KOPT-K1 (cell line): ENCODE measurements around the gene PCDHGA1.
"Not testable (repeated sequence)": the region's sequence is repeated elsewhere in the genome, so short reads cannot be mapped to it uniquely, and the experiment has no call there.

Experiments
- H3K27ac ChIP-seq: fragments of 200-600 bp; sonication (generic); 2 replicates; pipeline ENCODE4 v1.5.1; 2016; ENCODE audit warnings: antibody characterized with exemption, mild to moderate bottlenecking, low read depth, low read length; ENCODE audit not compliant: poor library complexity, severe bottlenecking
- H3K36me3 ChIP-seq: fragments of 200-600 bp; sonication (generic); 2 replicates; pipeline ENCODE4 v1.5.1; 2017; ENCODE audit warnings: antibody characterized with exemption, mild to moderate bottlenecking, low read length, moderate library complexity; ENCODE audit not compliant: insufficient read depth
- H3K9me3 ChIP-seq: fragments of 200-600 bp; sonication (generic); 2 replicates; pipeline ENCODE4 v1.5.1; 2017; ENCODE audit warnings: antibody characterized with exemption, low read length, mild to moderate bottlenecking; ENCODE audit not compliant: insufficient read depth, poor library complexity, severe bottlenecking

PCDHGA1 gene

GRCh38 chr5:141340781-141341354, 10.6 kb downstream of the PCDHGA1 start:
- not testable (repeated sequence) for H3K27ac ChIP-seq, H3K36me3 ChIP-seq
- peaks cover 38% of the 10 kb centered on the region for H3K9me3 ChIP-seq

GRCh38 chr5:141342773-141343172, 12.5 kb downstream of the PCDHGA1 start:
- Histone ChIP-seq H3K36me3 (no peaks in the 10 kb centered on the region), H3K27ac (no peak overlapping the region), H3K9me3 (peaks cover 38% of the 10 kb centered on the region)

GRCh38 chr5:141343242-141343952, 13.1 kb downstream of the PCDHGA1 start, which contains the start of gene PCDHGA3:
Gene PCDHGA3, plus strand, starts transcription at chr5:141343829. Its CDS starts 205 bp downstream, at chr5:141344034.
- Histone ChIP-seq H3K27ac (no peak within 1 kb of the TSS), H3K36me3 (no peaks in the 10 kb centered on the region), H3K9me3 (peaks cover 38% of the 10 kb centered on the region)

GRCh38 chr5:141343953-141344463, 13.7 kb downstream of the PCDHGA1 start:
- H3K27ac ChIP-seq: no peak overlapping the region
- peaks cover 34% of the 10 kb centered on the region for H3K9me3 ChIP-seq
- H3K36me3 ChIP-seq: no peaks in the 10 kb centered on the region

GRCh38 chr5:141345327-141345726, 15.0 kb downstream of the PCDHGA1 start:
- Histone ChIP-seq H3K9me3 (peaks cover 21% of the 10 kb centered on the region), H3K36me3 (no peaks in the 10 kb centered on the region), H3K27ac (no peak overlapping the region)

GRCh38 chr5:141346017-141346416, 15.7 kb downstream of the PCDHGA1 start:
- H3K36me3 ChIP-seq, H3K27ac ChIP-seq: not testable (repeated sequence)
- H3K9me3 ChIP-seq: peaks cover 19% of the 10 kb centered on the region

- Histone ChIP-seq H3K9me3 (peaks cover 5% of the 10 kb centered on the region), H3K36me3 (no peaks in the 10 kb centered on the region), H3K27ac (no peak within 1 kb of the TSS)
Measured at GRCh38 chr5:141349917-141350619, 19.8 kb downstream of the PCDHGA1 start, which contains the start of gene PCDHGB1. Gene PCDHGB1, plus strand, starts transcription at chr5:141350099. Its CDS starts 162 bp downstream, at chr5:141350261.

- Histone ChIP-seq H3K9me3 (no peaks in the 10 kb centered on the region), H3K36me3 (no peaks in the 10 kb centered on the region), H3K27ac (no peak overlapping the region)
Measured at GRCh38 chr5:141351591-141351990, 21.3 kb downstream of the PCDHGA1 start.

GRCh38 chr5:141354900-141355469, 24.7 kb downstream of the PCDHGA1 start, which contains the start of gene PCDHGA4:
Gene PCDHGA4, plus strand, starts transcription at chr5:141355021. Its CDS starts 87 bp downstream, at chr5:141355108.
- no peak within 1 kb of the TSS for H3K27ac ChIP-seq
- H3K9me3 ChIP-seq: no peaks in the 10 kb centered on the region
- H3K36me3 ChIP-seq: no peaks in the 10 kb centered on the region

- no peaks in the 10 kb centered on the region for H3K36me3 ChIP-seq
- H3K9me3 ChIP-seq: peaks cover 4% of the 10 kb centered on the region
- no peak overlapping the region for H3K27ac ChIP-seq
Measured at GRCh38 chr5:141355641-141356040, 25.3 kb downstream of the PCDHGA1 start.

GRCh38 chr5:141356133-141356532, 25.8 kb downstream of the PCDHGA1 start:
- Histone ChIP-seq H3K9me3 (peaks cover 8% of the 10 kb centered on the region), H3K27ac (no peak overlapping the region), H3K36me3 (no peaks in the 10 kb centered on the region)

GRCh38 chr5:141356950-141357349, 26.6 kb downstream of the PCDHGA1 start:
- no peaks in the 10 kb centered on the region for H3K36me3 ChIP-seq
- peaks cover 13% of the 10 kb centered on the region for H3K9me3 ChIP-seq
- no peak overlapping the region for H3K27ac ChIP-seq

GRCh38 chr5:141359790-141360426, 29.6 kb downstream of the PCDHGA1 start, which contains the start of gene PCDHGB2:
Gene PCDHGB2, plus strand, starts transcription at chr5:141359994. Its CDS starts 142 bp downstream, at chr5:141360136.
- Histone ChIP-seq H3K9me3 (peaks cover 31% of the 10 kb centered on the region), H3K27ac (no peak within 1 kb of the TSS)

GRCh38 chr5:141360685-141361084, 30.4 kb downstream of the PCDHGA1 start:
- no peaks in the 10 kb centered on the region for H3K36me3 ChIP-seq
- H3K9me3 ChIP-seq: peaks cover 39% of the 10 kb centered on the region
- H3K27ac ChIP-seq: no peak overlapping the region

More at GRCh38 chr5:141359790-141360426, 29.6 kb downstream of the PCDHGA1 start, which contains the start of gene PCDHGB2:
- no peaks in the 10 kb centered on the region for H3K36me3 ChIP-seq
